ENCODE results near the gene CFAP299. TPM values are rescaled to one million over a fixed set of nuclear protein-coding genes. Genes with fewer than 3 reads are reported as not detected.

The CFAP299 gene
- total RNA-seq, 1 donor from 2014 or later: not detected

GRCh38 chr4:80365928-80366327, 30.4 kb downstream of the CFAP299 start:
- peak; percentile 22 for DNase-seq (ENCODE audit: low read depth, low spot score)
- no peaks in the 10 kb centered on the region for H3K36me3 Mint-ChIP-seq (ENCODE audit: low read depth)
- no peaks in the 10 kb centered on the region for H3K4me1 Mint-ChIP-seq
- H3K27ac Mint-ChIP-seq (ENCODE audit: unreplicated experiment): no peak overlapping the region
- peaks cover 11% of the 10 kb centered on the region for H3K27me3 Mint-ChIP-seq (ENCODE audit: low read depth)
- no peak overlapping the region for H3K4me3 Mint-ChIP-seq
- peaks cover 5% of the 10 kb centered on the region for H3K9me3 Mint-ChIP-seq
- TF ChIP-seq, protein P1, sequence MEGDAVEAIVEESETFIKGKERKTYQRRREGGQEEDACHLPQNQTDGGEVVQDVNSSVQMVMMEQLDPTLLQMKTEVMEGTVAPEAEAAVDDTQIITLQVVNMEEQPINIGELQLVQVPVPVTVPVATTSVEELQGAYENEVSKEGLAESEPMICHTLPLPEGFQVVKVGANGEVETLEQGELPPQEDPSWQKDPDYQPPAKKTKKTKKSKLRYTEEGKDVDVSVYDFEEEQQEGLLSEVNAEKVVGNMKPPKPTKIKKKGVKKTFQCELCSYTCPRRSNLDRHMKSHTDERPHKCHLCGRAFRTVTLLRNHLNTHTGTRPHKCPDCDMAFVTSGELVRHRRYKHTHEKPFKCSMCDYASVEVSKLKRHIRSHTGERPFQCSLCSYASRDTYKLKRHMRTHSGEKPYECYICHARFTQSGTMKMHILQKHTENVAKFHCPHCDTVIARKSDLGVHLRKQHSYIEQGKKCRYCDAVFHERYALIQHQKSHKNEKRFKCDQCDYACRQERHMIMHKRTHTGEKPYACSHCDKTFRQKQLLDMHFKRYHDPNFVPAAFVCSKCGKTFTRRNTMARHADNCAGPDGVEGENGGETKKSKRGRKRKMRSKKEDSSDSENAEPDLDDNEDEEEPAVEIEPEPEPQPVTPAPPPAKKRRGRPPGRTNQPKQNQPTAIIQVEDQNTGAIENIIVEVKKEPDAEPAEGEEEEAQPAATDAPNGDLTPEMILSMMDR (conservative IDR thresholded peaks at IDR 0.05): peak; percentile 75

DNA sequence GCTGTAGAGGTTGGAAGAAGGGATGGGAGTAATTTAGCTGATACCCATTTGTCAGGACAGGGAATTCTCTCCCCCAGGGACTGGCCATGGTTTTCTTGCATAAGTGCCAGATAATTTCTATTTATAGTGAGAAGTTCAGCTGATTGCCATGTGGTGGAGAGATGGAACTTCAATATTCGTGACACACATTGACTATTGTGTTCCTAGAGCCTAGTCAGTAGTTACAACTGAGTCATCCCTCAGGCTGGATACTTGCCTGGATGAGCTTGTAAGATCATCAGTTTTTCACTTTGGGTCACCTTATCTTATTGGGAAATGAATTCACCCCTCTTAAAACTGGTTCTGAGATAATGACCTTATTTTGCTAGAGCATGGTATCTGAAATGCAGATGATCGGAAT, 32.2 kb downstream of the CFAP299 start:
- TF ChIP-seq, protein P1 (conservative IDR thresholded peaks at IDR 0.05): no peak
- peaks cover 17% of the 10 kb centered on the region for H3K9me3 Mint-ChIP-seq

DNA sequence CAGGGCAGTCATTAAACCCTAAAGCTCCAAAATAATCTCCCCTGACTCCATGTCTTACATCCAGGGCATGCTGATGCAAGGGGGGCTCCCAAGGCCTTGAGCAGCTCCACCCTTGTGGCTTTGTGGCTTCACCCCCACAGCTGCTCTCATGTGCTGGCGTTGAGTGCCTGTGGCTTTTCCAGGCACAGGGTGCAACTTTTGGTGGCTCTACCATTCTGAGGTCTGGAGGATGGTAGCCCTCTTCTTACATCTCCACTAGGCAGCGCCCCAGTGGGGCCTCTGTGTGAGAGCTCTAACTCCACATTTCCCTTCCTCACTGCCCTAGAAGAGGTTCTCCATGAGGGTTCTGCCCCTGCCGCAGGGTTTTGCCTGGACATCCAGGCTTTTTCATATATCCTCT, 35.1 kb downstream of the CFAP299 start:
- Mint-ChIP-seq H3K27ac (ENCODE audit: unreplicated experiment) (no peak overlapping the region), H3K36me3 (ENCODE audit: low read depth) (peaks cover 6% of the 10 kb centered on the region), H3K27me3 (ENCODE audit: low read depth) (no peaks in the 10 kb centered on the region), H3K4me3 (no peak overlapping the region), H3K4me1 (no peaks in the 10 kb centered on the region), H3K9me3 (peaks cover 17% of the 10 kb centered on the region)
- no peak for DNase-seq (ENCODE audit: low read depth, low spot score)
- TF ChIP-seq, protein P1 (conservative IDR thresholded peaks at IDR 0.05): no peak

More for the DNA sequence above, 32.2 kb downstream of the CFAP299 start:
- Mint-ChIP-seq H3K27me3 (ENCODE audit: low read depth) (peaks cover 5% of the 10 kb centered on the region), H3K36me3 (ENCODE audit: low read depth) (peaks cover 6% of the 10 kb centered on the region), H3K4me3 (no peak overlapping the region), H3K4me1 (no peaks in the 10 kb centered on the region), H3K27ac (ENCODE audit: unreplicated experiment) (no peak overlapping the region)
- DNase-seq (ENCODE audit: low read depth, low spot score): no peak

- TF ChIP-seq, protein P1 (conservative IDR thresholded peaks at IDR 0.05): no peak
- no peak for DNase-seq (ENCODE audit: low read depth, low spot score)
- Mint-ChIP-seq H3K36me3 (ENCODE audit: low read depth) (peaks cover 6% of the 10 kb centered on the region), H3K4me3 (no peak overlapping the region), H3K27me3 (ENCODE audit: low read depth) (no peaks in the 10 kb centered on the region), H3K4me1 (no peaks in the 10 kb centered on the region), H3K9me3 (peaks cover 16% of the 10 kb centered on the region), H3K27ac (ENCODE audit: unreplicated experiment) (no peak overlapping the region)
These were observed 35.5 kb downstream of the CFAP299 start for GRCh38 chr4:80371046-80371445.

- H3K4me3 Mint-ChIP-seq: no peak overlapping the region
- no peak overlapping the region for H3K27ac Mint-ChIP-seq (ENCODE audit: unreplicated experiment)
- H3K4me1 Mint-ChIP-seq: no peaks in the 10 kb centered on the region
- H3K27me3 Mint-ChIP-seq (ENCODE audit: low read depth): no peaks in the 10 kb centered on the region
- TF ChIP-seq, protein P1 (conservative IDR thresholded peaks at IDR 0.05): no peak
- peaks cover 15% of the 10 kb centered on the region for H3K9me3 Mint-ChIP-seq
- no peak for DNase-seq (ENCODE audit: low read depth, low spot score)
- H3K36me3 Mint-ChIP-seq (ENCODE audit: low read depth): peaks cover 6% of the 10 kb centered on the region
These were observed 38.6 kb downstream of the CFAP299 start for GRCh38 chr4:80374180-80374579.

All from neural crest cell (in vitro differentiated cells).